WERI-Rb-1 (cell line): ENCODE data around the gene CLNK.

Experiments used
- DNase-seq: peaks from one replicate; pipeline ENCODE4 v3.0.0-alpha.2; 2020
- H3K27ac ChIP-seq: fragments of 250-450 bp; sonication (Bioruptor Pico); 2 replicates; pipeline ENCODE4 v1.5.1; 2020; ENCODE audit warnings: mild to moderate bottlenecking, moderate library complexity
- H3K27me3 ChIP-seq: fragments of 250-450 bp; sonication (Bioruptor Pico); 2 replicates; pipeline ENCODE4 v1.5.1; 2021; ENCODE audit warnings: mild to moderate bottlenecking, low read depth, moderate library complexity; ENCODE audit not compliant: insufficient read depth, severe bottlenecking
- H3K36me3 ChIP-seq: fragments of 250-450 bp; sonication (Bioruptor Pico); 2 replicates; pipeline ENCODE4 v1.5.1; 2020; ENCODE audit warnings: mild to moderate bottlenecking, moderate library complexity
- H3K4me3 ChIP-seq: 2 replicates; pipeline ENCODE4 v1.5.1; 2011; ENCODE audit warnings: low read depth, mild to moderate bottlenecking, control low read depth, low read length
- H3K9me3 ChIP-seq: fragments of 250-450 bp; sonication (Bioruptor Pico); 2 replicates; pipeline ENCODE4 v1.5.1; 2021; ENCODE audit warnings: mild to moderate bottlenecking, moderate library complexity; ENCODE audit not compliant: severe bottlenecking
- CTCF ChIP-seq: IDR thresholded peaks from 2 replicates; pipeline ENCODE4 v1.5.1; 2011; ENCODE audit warnings: low read depth, mild to moderate bottlenecking, control low read depth, inconsistent platforms, low read length

The CLNK gene

GRCh38 chr4:10656988-10657387, 27.6 kb downstream of the CLNK start:
- DNase-seq, result no peak
- no peaks in the 10 kb centered on the region for H3K36me3 ChIP-seq
- no peak overlapping the region for H3K4me3 ChIP-seq
- TF ChIP-seq CTCF, result no peak
- no peak overlapping the region for H3K27ac ChIP-seq
- no peaks in the 10 kb centered on the region for H3K27me3 ChIP-seq
- H3K9me3 ChIP-seq, result no peaks in the 10 kb centered on the region

GRCh38 chr4:10656420-10656819, 28.1 kb downstream of the CLNK start:
- Histone ChIP-seq H3K36me3 (no peaks in the 10 kb centered on the region), H3K27me3 (no peaks in the 10 kb centered on the region), H3K27ac (no peak overlapping the region), H3K4me3 (no peak overlapping the region), H3K9me3 (no peaks in the 10 kb centered on the region)
- DNase-seq, result no peak
- no peak for TF ChIP-seq CTCF

- DNase-seq, result no peak
- Histone ChIP-seq H3K9me3 (no peaks in the 10 kb centered on the region), H3K27me3 (no peaks in the 10 kb centered on the region), H3K4me3 (no peak overlapping the region), H3K27ac (no peak overlapping the region), H3K36me3 (no peaks in the 10 kb centered on the region)
- no peak for TF ChIP-seq CTCF
Observed at GRCh38 chr4:10655968-10656367, 28.6 kb downstream of the CLNK start.

GRCh38 chr4:10648479-10648878, 36.1 kb downstream of the CLNK start:
- Histone ChIP-seq H3K4me3 (no peak overlapping the region), H3K9me3 (no peaks in the 10 kb centered on the region), H3K36me3 (no peaks in the 10 kb centered on the region), H3K27me3 (no peaks in the 10 kb centered on the region), H3K27ac (no peak overlapping the region)
- no peak for DNase-seq
- TF ChIP-seq CTCF, result no peak

GRCh38 chr4:10647846-10648245, 36.7 kb downstream of the CLNK start:
- Histone ChIP-seq H3K27ac (no peak overlapping the region), H3K4me3 (no peak overlapping the region), H3K27me3 (no peaks in the 10 kb centered on the region), H3K36me3 (no peaks in the 10 kb centered on the region), H3K9me3 (no peaks in the 10 kb centered on the region)
- DNase-seq, result no peak
- TF ChIP-seq CTCF, result no peak

GRCh38 chr4:10643600-10644425, 40.8 kb downstream of the CLNK start:
- Histone ChIP-seq H3K9me3 (no peaks in the 10 kb centered on the region), H3K27me3 (no peaks in the 10 kb centered on the region), H3K36me3 (no peaks in the 10 kb centered on the region), H3K4me3 (no peak overlapping the region), H3K27ac (no peak overlapping the region)
- TF ChIP-seq CTCF, result no peak
- no peak for DNase-seq
